ENCODE data around the gene FAM222A. TPM values are rescaled to one million over a fixed set of nuclear protein-coding genes. Genes with fewer than 3 reads are reported as not detected.

Gene FAM222A
- total RNA-seq, 1 experiment from 2014 or later: 18.0 TPM

DNA sequence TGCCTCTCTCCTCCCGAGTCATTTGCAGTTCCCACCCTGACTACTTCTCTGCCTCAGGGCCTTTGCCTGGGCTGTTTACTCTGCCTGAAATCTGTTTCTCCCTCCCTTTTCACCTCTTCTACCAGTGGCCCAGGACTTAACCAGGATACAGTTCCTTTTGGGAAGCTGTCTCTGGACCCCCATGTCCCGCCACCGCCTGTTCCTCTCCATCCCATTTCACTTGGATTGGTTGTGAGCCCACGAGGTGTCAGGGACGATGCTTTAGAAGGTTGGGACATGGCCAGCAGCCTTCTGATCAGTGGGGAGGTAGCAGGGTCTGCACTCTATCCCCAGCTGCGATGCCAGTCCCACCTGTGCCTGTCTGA lies 51.8 kb downstream of the FAM222A start:
- Histone ChIP-seq H3K9me3 (no peaks in the 10 kb centered on the region), H3K27me3 (replicated peaks; ENCODE audit: control insufficient read depth, insufficient read depth, low read length) (no peaks in the 10 kb centered on the region), H3K36me3 (ENCODE audit: control insufficient read depth, insufficient read depth, low read length) (peaks cover 2% of the 10 kb centered on the region; the same call in 1 of the 2 replicates), H3K4me3 (ENCODE audit: low read depth, low read length) (no peak overlapping the region), H3K4me1 (no peaks in the 10 kb centered on the region)
- no TSS peak for BruUV-seq (replicated peaks)
- no peaks in the 10 kb centered on the region for H3K4me1 Mint-ChIP-seq (ENCODE audit: low read depth, unreplicated experiment)
- H3K4me3 Mint-ChIP-seq (ENCODE audit: unreplicated experiment): no peak overlapping the region
- DNase-seq: peak in 1 of 2 experiments; percentile 2
- no peaks in the 10 kb centered on the region for H3K27me3 Mint-ChIP-seq (ENCODE audit: insufficient read depth, unreplicated experiment)
- ChIA-PET CTCF (interaction anchor here (0.6 to 2.2 kb wide), 2 partner anchors 9 to 84 kb away, joined by 3 to 12 read pairs; no protein-coding TSS in a partner anchor), POLR2A (no interaction called here)
- no peak overlapping the region for H3K27ac Mint-ChIP-seq (ENCODE audit: unreplicated experiment)
- H3K9me3 Mint-ChIP-seq (ENCODE audit: unreplicated experiment): no peaks in the 10 kb centered on the region
- no peak for TF ChIP-seq CTCF (IDR thresholded peaks at IDR 0.05; ENCODE audit: insufficient read depth in 1 of 2, low read depth in 1 of 2, low read length in 1 of 2, severe bottlenecking in 1 of 2, unreplicated experiment in 1 of 2)
- intact Hi-C loops (cut with micrococcal nuclease; ENCODE audit: unreplicated experiment): no loop called here
- peaks cover 9% of the 10 kb centered on the region for H3K36me3 Mint-ChIP-seq (ENCODE audit: insufficient read depth, unreplicated experiment)

DNA sequence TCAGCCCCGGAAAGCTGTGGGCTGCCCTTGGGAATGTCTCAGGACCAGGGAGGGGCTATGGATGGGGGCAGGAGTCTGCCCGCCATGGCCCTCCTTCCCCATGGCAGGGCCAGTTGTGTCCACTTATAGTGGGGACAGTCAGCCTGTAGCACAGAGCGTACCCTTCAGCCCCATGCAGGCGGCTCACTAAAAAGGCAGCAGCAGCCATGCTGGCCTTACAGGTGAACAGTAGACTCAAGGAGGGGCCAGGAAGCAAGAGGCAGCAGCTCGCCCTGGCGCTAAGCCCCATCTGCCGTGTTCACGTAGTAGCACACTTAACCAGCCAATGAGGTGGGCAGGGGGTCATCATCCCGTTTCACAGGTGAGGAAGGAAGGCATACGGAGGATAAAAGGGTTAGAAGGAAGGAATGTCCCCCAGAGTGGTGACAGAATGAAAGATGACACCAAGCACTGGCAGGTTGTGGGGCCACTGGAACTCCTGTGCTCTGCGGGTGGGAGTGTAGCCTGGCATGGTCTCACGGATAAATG lies 52.7 kb downstream of the FAM222A start:
- no peaks in the 10 kb centered on the region for H3K27me3 ChIP-seq (replicated peaks; ENCODE audit: control insufficient read depth, insufficient read depth, low read length)
- CTCF ChIA-PET: no interaction called here
- DNase-seq: no peak
- Mint-ChIP-seq H3K4me1 (ENCODE audit: low read depth, unreplicated experiment) (no peaks in the 10 kb centered on the region), H3K4me3 (ENCODE audit: unreplicated experiment) (no peak overlapping the region), H3K27me3 (ENCODE audit: insufficient read depth, unreplicated experiment) (no peaks in the 10 kb centered on the region), H3K36me3 (ENCODE audit: insufficient read depth, unreplicated experiment) (peaks cover 4% of the 10 kb centered on the region), H3K9me3 (ENCODE audit: unreplicated experiment) (no peaks in the 10 kb centered on the region), H3K27ac (ENCODE audit: unreplicated experiment) (no peak overlapping the region)
- no peaks in the 10 kb centered on the region for H3K9me3 ChIP-seq
- BruUV-seq (replicated peaks): no TSS peak
- intact Hi-C loops (cut with micrococcal nuclease; ENCODE audit: unreplicated experiment): no loop called here
- no peak for TF ChIP-seq CTCF (IDR thresholded peaks at IDR 0.05; ENCODE audit: insufficient read depth in 1 of 2, low read depth in 1 of 2, low read length in 1 of 2, severe bottlenecking in 1 of 2, unreplicated experiment in 1 of 2)
- H3K4me3 ChIP-seq (ENCODE audit: low read depth, low read length): no peak overlapping the region
- POLR2A ChIA-PET: no interaction called here
- H3K4me1 ChIP-seq: no peaks in the 10 kb centered on the region
- peaks cover 2% of the 10 kb centered on the region; the same call in 1 of the 2 replicates for H3K36me3 ChIP-seq (ENCODE audit: control insufficient read depth, insufficient read depth, low read length)

GRCh38 chr12:109767456-109767855 lies 53.8 kb downstream of the FAM222A start:
- Histone ChIP-seq H3K9me3 (no peaks in the 10 kb centered on the region), H3K36me3 (ENCODE audit: control insufficient read depth, insufficient read depth, low read length) (peaks cover 2% of the 10 kb centered on the region; the same call in 1 of the 2 replicates), H3K4me3 (ENCODE audit: low read depth, low read length) (no peak overlapping the region), H3K27me3 (replicated peaks; ENCODE audit: control insufficient read depth, insufficient read depth, low read length) (no peaks in the 10 kb centered on the region), H3K4me1 (no peaks in the 10 kb centered on the region)
- no peak for TF ChIP-seq CTCF (IDR thresholded peaks at IDR 0.05; ENCODE audit: insufficient read depth in 1 of 2, low read depth in 1 of 2, low read length in 1 of 2, severe bottlenecking in 1 of 2, unreplicated experiment in 1 of 2)
- BruUV-seq (replicated peaks): no TSS peak
- Mint-ChIP-seq H3K36me3 (ENCODE audit: insufficient read depth, unreplicated experiment) (peaks cover 4% of the 10 kb centered on the region), H3K4me1 (ENCODE audit: low read depth, unreplicated experiment) (no peaks in the 10 kb centered on the region), H3K4me3 (ENCODE audit: unreplicated experiment) (no peak overlapping the region), H3K27ac (ENCODE audit: unreplicated experiment) (no peak overlapping the region), H3K27me3 (ENCODE audit: insufficient read depth, unreplicated experiment) (no peaks in the 10 kb centered on the region), H3K9me3 (ENCODE audit: unreplicated experiment) (no peaks in the 10 kb centered on the region)
- ChIA-PET POLR2A (no interaction called here), CTCF (no interaction called here)
- DNase-seq: peak in 1 of 2 experiments; percentile 7
- intact Hi-C loops (cut with micrococcal nuclease; ENCODE audit: unreplicated experiment): no loop called here

Measured in Caco-2 (cell line).